GM12878 (cell line): ENCODE results near the gene SUPT3H.

ENCODE experiments used
- BHLHE40 ChIP-seq, 2 experiments: fragments of 450-650 bp in 1 of 2; IDR thresholded peaks; 2 replicates each; pipeline ENCODE4 v1.6.1; 2011 to 2017; ENCODE audit warnings: low read depth in 2 of 2, borderline replicate concordance in 1 of 2, improper control_type of control experiment in 1 of 2, low read length in 1 of 2, mild to moderate bottlenecking in 1 of 2
- FOXK2 ChIP-seq: fragments of 450-650 bp; IDR thresholded peaks from 2 replicates; pipeline ENCODE4 v1.6.1; 2017; ENCODE audit warnings: mild to moderate bottlenecking, moderate library complexity
- NFIC ChIP-seq: IDR thresholded peaks from 2 replicates; pipeline ENCODE4 v1.6.1; 2012; ENCODE audit warnings: low read depth, mild to moderate bottlenecking, inconsistent platforms, low read length, moderate library complexity
- POLR2A ChIP-seq: IDR thresholded peaks from 2 replicates; pipeline ENCODE4 v1.6.1; 2011; ENCODE audit warnings: low read depth, mild to moderate bottlenecking, low read length
- SMC3 ChIP-seq: IDR thresholded peaks from 2 replicates; pipeline ENCODE4 v1.6.1; 2011; ENCODE audit warnings: low read length, improper control_type of control experiment, borderline replicate concordance
- TCF12 ChIP-seq: IDR thresholded peaks from 2 replicates; pipeline ENCODE4 v1.6.1; 2011; ENCODE audit warnings: low read depth, mild to moderate bottlenecking, low read length
- YY1 ChIP-seq: IDR thresholded peaks from 2 replicates; pipeline ENCODE4 v1.6.1; 2011; ENCODE audit warnings: low read depth, mild to moderate bottlenecking, low read length
- TF ChIP-seq, protein P1 (sequence below), 3 experiments: IDR thresholded peaks in 2 of 3; conservative IDR thresholded peaks in 1 of 3; 2 replicates each; pipeline ENCODE4 v1.5.1; 2011; ENCODE audit warnings: low read depth in 3 of 3, low read length in 3 of 3, mild to moderate bottlenecking in 3 of 3, control low read depth in 2 of 3, moderate library complexity in 2 of 3, inconsistent platforms in 1 of 3, mixed read lengths in 1 of 3; ENCODE audit not compliant: control insufficient read depth in 2 of 3, insufficient read depth in 1 of 3; ENCODE audit errors: extremely low read depth in 1 of 3
- TF ChIP-seq, protein P2 (sequence below): fragments of 450-650 bp; IDR thresholded peaks from 2 replicates; pipeline ENCODE4 v1.6.1; 2018; ENCODE audit warnings: mild to moderate bottlenecking, low read depth, moderate library complexity; ENCODE audit not compliant: partially characterized antibody

GRCh38 chr6:45044510-45045252, 333.1 kb downstream of the SUPT3H start:
- TF ChIP-seq TCF12 (no peak), NFIC (no peak), FOXK2 (no peak), BHLHE40 (IDR thresholded peaks at IDR 0.05; ENCODE audit: borderline replicate concordance in 1 of 2, low read depth in 2 of 2, low read length in 1 of 2) (no peak), POLR2A (no peak), SMC3 (no peak), YY1 (no peak)
- TF ChIP-seq, protein P1, sequence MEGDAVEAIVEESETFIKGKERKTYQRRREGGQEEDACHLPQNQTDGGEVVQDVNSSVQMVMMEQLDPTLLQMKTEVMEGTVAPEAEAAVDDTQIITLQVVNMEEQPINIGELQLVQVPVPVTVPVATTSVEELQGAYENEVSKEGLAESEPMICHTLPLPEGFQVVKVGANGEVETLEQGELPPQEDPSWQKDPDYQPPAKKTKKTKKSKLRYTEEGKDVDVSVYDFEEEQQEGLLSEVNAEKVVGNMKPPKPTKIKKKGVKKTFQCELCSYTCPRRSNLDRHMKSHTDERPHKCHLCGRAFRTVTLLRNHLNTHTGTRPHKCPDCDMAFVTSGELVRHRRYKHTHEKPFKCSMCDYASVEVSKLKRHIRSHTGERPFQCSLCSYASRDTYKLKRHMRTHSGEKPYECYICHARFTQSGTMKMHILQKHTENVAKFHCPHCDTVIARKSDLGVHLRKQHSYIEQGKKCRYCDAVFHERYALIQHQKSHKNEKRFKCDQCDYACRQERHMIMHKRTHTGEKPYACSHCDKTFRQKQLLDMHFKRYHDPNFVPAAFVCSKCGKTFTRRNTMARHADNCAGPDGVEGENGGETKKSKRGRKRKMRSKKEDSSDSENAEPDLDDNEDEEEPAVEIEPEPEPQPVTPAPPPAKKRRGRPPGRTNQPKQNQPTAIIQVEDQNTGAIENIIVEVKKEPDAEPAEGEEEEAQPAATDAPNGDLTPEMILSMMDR (IDR thresholded peaks at IDR 0.05 in 2 of 3, conservative IDR thresholded peaks at IDR 0.05 in 1 of 3; ENCODE audit: control insufficient read depth in 2 of 3, extremely low read depth in 1 of 3, insufficient read depth in 1 of 3, low read depth in 3 of 3, low read length in 3 of 3), result no peak
- TF ChIP-seq, protein P2, sequence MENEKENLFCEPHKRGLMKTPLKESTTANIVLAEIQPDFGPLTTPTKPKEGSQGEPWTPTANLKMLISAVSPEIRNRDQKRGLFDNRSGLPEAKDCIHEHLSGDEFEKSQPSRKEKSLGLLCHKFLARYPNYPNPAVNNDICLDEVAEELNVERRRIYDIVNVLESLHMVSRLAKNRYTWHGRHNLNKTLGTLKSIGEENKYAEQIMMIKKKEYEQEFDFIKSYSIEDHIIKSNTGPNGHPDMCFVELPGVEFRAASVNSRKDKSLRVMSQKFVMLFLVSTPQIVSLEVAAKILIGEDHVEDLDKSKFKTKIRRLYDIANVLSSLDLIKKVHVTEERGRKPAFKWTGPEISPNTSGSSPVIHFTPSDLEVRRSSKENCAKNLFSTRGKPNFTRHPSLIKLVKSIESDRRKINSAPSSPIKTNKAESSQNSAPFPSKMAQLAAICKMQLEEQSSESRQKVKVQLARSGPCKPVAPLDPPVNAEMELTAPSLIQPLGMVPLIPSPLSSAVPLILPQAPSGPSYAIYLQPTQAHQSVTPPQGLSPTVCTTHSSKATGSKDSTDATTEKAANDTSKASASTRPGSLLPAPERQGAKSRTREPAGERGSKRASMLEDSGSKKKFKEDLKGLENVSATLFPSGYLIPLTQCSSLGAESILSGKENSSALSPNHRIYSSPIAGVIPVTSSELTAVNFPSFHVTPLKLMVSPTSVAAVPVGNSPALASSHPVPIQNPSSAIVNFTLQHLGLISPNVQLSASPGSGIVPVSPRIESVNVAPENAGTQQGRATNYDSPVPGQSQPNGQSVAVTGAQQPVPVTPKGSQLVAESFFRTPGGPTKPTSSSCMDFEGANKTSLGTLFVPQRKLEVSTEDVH, result no peak
